GM23248 (cell line): ENCODE data around the gene STOX1.

Experiments used
- EZH2 ChIP-seq: fragments of 200-600 bp; sonication (generic); IDR thresholded peaks from 2 replicates; pipeline ENCODE4 v1.6.1; 2018; ENCODE audit warnings: antibody characterized with exemption, mild to moderate bottlenecking; ENCODE audit not compliant: insufficient read depth, poor library complexity, severe bottlenecking
- EZH2phosphoT487 ChIP-seq: fragments of 200-600 bp; sonication (generic); IDR thresholded peaks from 2 replicates; pipeline ENCODE4 v1.6.1; 2018; ENCODE audit warnings: antibody characterized with exemption, moderate library complexity, mild to moderate bottlenecking, low read depth; ENCODE audit not compliant: insufficient read depth

GRCh38 chr10:68831961-68832455 is 4.7 kb downstream of the STOX1 start:
- no peak for TF ChIP-seq EZH2phosphoT487
- TF ChIP-seq EZH2, result no peak
